H1 (cell line): Measurements from ENCODE around the gene RASGRF1. TPM values are rescaled to one million over a fixed set of nuclear protein-coding genes. Genes with fewer than 3 reads are reported as not detected.

Experiments
- CBX8 ChIP-seq: fragments of 300-800, 300-1000 bp; sonication (generic); IDR thresholded peaks from 2 replicates; pipeline ENCODE4 v1.7.1; 2016; ENCODE audit warnings: low read depth, low read length, borderline replicate concordance
- E2F6 ChIP-seq: IDR thresholded peaks from 2 replicates; pipeline ENCODE4 v1.6.1; 2012; ENCODE audit warnings: inconsistent platforms
- JUND ChIP-seq: IDR thresholded peaks from 2 replicates; pipeline ENCODE4 v1.6.1; 2011; ENCODE audit warnings: mild to moderate bottlenecking, improper control_type of control experiment, low read length
- RAD21 ChIP-seq, 2 experiments: IDR thresholded peaks in 1 of 2; conservative IDR thresholded peaks in 1 of 2; 2 replicates each; pipeline ENCODE4 v1.6.1; 2011; ENCODE audit warnings: low read depth in 2 of 2, low read length in 2 of 2, improper control_type of control experiment in 1 of 2, inconsistent platforms in 1 of 2, mild to moderate bottlenecking in 1 of 2, moderate library complexity in 1 of 2
- RBBP5 ChIP-seq: IDR thresholded peaks from 2 replicates; pipeline ENCODE4 v1.7.1; 2012; ENCODE audit warnings: low read depth, mild to moderate bottlenecking, inconsistent platforms, low read length, moderate library complexity, borderline replicate concordance
- RXRA ChIP-seq: IDR thresholded peaks from 2 replicates; pipeline ENCODE4 v1.6.1; 2011; ENCODE audit warnings: low read depth, mild to moderate bottlenecking, low read length, moderate library complexity; ENCODE audit not compliant: insufficient read depth
- SIX5 ChIP-seq: IDR thresholded peaks from 2 replicates; pipeline ENCODE4 v1.6.1; 2011; ENCODE audit warnings: mild to moderate bottlenecking, low read depth, low read length
- polyA plus RNA-seq, 7 experiments: library from polyadenylated mRNA; depleted of rRNA in 3 of 7; stranded (reverse) in 5 of 7; unstranded in 2 of 7; fragments of >200 nt in 5 of 7; fragments of 200-250 nt in 2 of 7; gene quantifications; 1 replicate in 5 of 7; 2 replicates in 1 of 7; 4 replicates in 1 of 7; pipeline versions ENCODE4 v1.2.1 to v1.2.3, GENCODE V29; 2011 to 2013; ENCODE audit warnings: missing spikeins in 2 of 7, mixed read lengths in 2 of 7
- total RNA-seq: library from RNA; stranded (reverse); fragmentation: NEBNext Ultra II Directional; extraction: Animal tissue kit (Norgen Biotek cat#: 25700); gene quantifications from 2 replicates; pipeline ENCODE4 v1.2.1, GENCODE V29; 2021
- TF ChIP-seq, protein P1 (sequence below): fragments of 300-600 bp; sonication (generic); IDR thresholded peaks from 2 replicates; pipeline ENCODE4 v1.7.1; 2012; ENCODE audit warnings: low read length, moderate library complexity, mild to moderate bottlenecking, inconsistent platforms; ENCODE audit not compliant: insufficient replicate concordance

The RASGRF1 gene
- total and polyA plus RNA-seq, 2 of the 8 experiments (the other 6 are each of a cell fraction or from before 2014, with no cell fraction given): 0.42 to 0.67 TPM

GRCh38 chr15:78979456-78980320, 110.9 kb downstream of the RASGRF1 start (continued):
- TF ChIP-seq RBBP5 (no peak), E2F6 (peak; percentile 87), SIX5 (no peak), JUND (no peak), RAD21 (IDR thresholded peaks at IDR 0.05 in 1 of 2, conservative IDR thresholded peaks at IDR 0.05 in 1 of 2; ENCODE audit: low read depth in 2 of 2, low read length in 2 of 2) (peak; percentile 77 to 87), CBX8 (no peak), RXRA (no peak)
- TF ChIP-seq, protein P1, sequence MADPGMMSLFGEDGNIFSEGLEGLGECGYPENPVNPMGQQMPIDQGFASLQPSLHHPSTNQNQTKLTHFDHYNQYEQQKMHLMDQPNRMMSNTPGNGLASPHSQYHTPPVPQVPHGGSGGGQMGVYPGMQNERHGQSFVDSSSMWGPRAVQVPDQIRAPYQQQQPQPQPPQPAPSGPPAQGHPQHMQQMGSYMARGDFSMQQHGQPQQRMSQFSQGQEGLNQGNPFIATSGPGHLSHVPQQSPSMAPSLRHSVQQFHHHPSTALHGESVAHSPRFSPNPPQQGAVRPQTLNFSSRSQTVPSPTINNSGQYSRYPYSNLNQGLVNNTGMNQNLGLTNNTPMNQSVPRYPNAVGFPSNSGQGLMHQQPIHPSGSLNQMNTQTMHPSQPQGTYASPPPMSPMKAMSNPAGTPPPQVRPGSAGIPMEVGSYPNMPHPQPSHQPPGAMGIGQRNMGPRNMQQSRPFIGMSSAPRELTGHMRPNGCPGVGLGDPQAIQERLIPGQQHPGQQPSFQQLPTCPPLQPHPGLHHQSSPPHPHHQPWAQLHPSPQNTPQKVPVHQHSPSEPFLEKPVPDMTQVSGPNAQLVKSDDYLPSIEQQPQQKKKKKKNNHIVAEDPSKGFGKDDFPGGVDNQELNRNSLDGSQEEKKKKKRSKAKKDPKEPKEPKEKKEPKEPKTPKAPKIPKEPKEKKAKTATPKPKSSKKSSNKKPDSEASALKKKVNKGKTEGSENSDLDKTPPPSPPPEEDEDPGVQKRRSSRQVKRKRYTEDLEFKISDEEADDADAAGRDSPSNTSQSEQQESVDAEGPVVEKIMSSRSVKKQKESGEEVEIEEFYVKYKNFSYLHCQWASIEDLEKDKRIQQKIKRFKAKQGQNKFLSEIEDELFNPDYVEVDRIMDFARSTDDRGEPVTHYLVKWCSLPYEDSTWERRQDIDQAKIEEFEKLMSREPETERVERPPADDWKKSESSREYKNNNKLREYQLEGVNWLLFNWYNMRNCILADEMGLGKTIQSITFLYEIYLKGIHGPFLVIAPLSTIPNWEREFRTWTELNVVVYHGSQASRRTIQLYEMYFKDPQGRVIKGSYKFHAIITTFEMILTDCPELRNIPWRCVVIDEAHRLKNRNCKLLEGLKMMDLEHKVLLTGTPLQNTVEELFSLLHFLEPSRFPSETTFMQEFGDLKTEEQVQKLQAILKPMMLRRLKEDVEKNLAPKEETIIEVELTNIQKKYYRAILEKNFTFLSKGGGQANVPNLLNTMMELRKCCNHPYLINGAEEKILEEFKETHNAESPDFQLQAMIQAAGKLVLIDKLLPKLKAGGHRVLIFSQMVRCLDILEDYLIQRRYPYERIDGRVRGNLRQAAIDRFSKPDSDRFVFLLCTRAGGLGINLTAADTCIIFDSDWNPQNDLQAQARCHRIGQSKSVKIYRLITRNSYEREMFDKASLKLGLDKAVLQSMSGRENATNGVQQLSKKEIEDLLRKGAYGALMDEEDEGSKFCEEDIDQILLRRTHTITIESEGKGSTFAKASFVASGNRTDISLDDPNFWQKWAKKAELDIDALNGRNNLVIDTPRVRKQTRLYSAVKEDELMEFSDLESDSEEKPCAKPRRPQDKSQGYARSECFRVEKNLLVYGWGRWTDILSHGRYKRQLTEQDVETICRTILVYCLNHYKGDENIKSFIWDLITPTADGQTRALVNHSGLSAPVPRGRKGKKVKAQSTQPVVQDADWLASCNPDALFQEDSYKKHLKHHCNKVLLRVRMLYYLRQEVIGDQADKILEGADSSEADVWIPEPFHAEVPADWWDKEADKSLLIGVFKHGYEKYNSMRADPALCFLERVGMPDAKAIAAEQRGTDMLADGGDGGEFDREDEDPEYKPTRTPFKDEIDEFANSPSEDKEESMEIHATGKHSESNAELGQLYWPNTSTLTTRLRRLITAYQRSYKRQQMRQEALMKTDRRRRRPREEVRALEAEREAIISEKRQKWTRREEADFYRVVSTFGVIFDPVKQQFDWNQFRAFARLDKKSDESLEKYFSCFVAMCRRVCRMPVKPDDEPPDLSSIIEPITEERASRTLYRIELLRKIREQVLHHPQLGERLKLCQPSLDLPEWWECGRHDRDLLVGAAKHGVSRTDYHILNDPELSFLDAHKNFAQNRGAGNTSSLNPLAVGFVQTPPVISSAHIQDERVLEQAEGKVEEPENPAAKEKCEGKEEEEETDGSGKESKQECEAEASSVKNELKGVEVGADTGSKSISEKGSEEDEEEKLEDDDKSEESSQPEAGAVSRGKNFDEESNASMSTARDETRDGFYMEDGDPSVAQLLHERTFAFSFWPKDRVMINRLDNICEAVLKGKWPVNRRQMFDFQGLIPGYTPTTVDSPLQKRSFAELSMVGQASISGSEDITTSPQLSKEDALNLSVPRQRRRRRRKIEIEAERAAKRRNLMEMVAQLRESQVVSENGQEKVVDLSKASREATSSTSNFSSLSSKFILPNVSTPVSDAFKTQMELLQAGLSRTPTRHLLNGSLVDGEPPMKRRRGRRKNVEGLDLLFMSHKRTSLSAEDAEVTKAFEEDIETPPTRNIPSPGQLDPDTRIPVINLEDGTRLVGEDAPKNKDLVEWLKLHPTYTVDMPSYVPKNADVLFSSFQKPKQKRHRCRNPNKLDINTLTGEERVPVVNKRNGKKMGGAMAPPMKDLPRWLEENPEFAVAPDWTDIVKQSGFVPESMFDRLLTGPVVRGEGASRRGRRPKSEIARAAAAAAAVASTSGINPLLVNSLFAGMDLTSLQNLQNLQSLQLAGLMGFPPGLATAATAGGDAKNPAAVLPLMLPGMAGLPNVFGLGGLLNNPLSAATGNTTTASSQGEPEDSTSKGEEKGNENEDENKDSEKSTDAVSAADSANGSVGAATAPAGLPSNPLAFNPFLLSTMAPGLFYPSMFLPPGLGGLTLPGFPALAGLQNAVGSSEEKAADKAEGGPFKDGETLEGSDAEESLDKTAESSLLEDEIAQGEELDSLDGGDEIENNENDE: no peak
